Stimulated activated CD8-positive, alpha-beta memory T cell treated with anti-CD3 and anti-CD28 coated beads, Interleukin-15, amount 100 ng/mL, for 24 hours (primary cell): ENCODE data around the gene RAD51B.

ENCODE experiments used
- DNase-seq: peaks from one replicate; pipeline ENCODE4 v3.0.0-alpha.2; 2020; ENCODE audit warnings: low read depth

RAD51B gene

GRCh38 chr14:68147303-68147702, 327.7 kb downstream of the RAD51B start:
- DNase-seq: no peak

- DNase-seq: no peak
Observed at GRCh38 chr14:68148276-68148675, 328.7 kb downstream of the RAD51B start.

- DNase-seq: no peak
Observed at GRCh38 chr14:68148763-68149162, 329.2 kb downstream of the RAD51B start.

GRCh38 chr14:68153275-68153674, 333.7 kb downstream of the RAD51B start:
- DNase-seq: no peak

GRCh38 chr14:68154275-68154674, 334.7 kb downstream of the RAD51B start:
- DNase-seq: no peak

- no peak for DNase-seq
Observed at GRCh38 chr14:68157971-68158371, 338.4 kb downstream of the RAD51B start.

GRCh38 chr14:68158640-68159039, 339.1 kb downstream of the RAD51B start:
- DNase-seq: no peak

- DNase-seq: no peak
Observed at GRCh38 chr14:68159701-68160633, 340.4 kb downstream of the RAD51B start.

GRCh38 chr14:68160779-68161546, 341.4 kb downstream of the RAD51B start:
- no peak for DNase-seq

- DNase-seq: no peak
Observed at GRCh38 chr14:68162887-68163286, 343.3 kb downstream of the RAD51B start.

- no peak for DNase-seq
Observed at GRCh38 chr14:68164711-68165113, 345.1 kb downstream of the RAD51B start.

GRCh38 chr14:68165274-68165843, 345.8 kb downstream of the RAD51B start:
- no peak for DNase-seq

- no peak for DNase-seq
Observed at GRCh38 chr14:68166731-68167382, 347.3 kb downstream of the RAD51B start.

- no peak for DNase-seq
Observed at GRCh38 chr14:68167383-68168087, 348.0 kb downstream of the RAD51B start.

GRCh38 chr14:68168460-68169109, 349.0 kb downstream of the RAD51B start:
- no peak for DNase-seq

- no peak for DNase-seq
Observed at GRCh38 chr14:68172216-68172615, 352.6 kb downstream of the RAD51B start.

GRCh38 chr14:68172627-68173026, 353.0 kb downstream of the RAD51B start:
- no peak for DNase-seq

- DNase-seq: no peak
Observed at GRCh38 chr14:68173227-68173972, 353.8 kb downstream of the RAD51B start.

GRCh38 chr14:68174446-68174845, 354.9 kb downstream of the RAD51B start:
- no peak for DNase-seq

- no peak for DNase-seq
Observed at GRCh38 chr14:68176687-68177086, 357.1 kb downstream of the RAD51B start.
